HG02943 (cell line): ENCODE results near the gene TSTD2.
"Not testable (repeated sequence)": the region's sequence is repeated elsewhere in the genome, so short reads cannot be mapped to it uniquely, and the experiment has no call there.

Experiments used
- ATAC-seq: cut with Tn5 transposase; IDR thresholded peaks from one replicate; pipeline ENCODE4 v1.9.1; 2021; ENCODE audit warnings: mild to moderate bottlenecking, low read depth, moderate library complexity; ENCODE audit not compliant: unreplicated experiment

The TSTD2 gene

GRCh38 chr9:97593960-97594359 lies 39.2 kb downstream of the TSTD2 start:
- ATAC-seq = no peak

GRCh38 chr9:97592126-97592525 lies 41.0 kb downstream of the TSTD2 start:
- no peak for ATAC-seq

- ATAC-seq = no peak
These were observed 41.6 kb downstream of the TSTD2 start for GRCh38 chr9:97591535-97591934.

- ATAC-seq = not testable (repeated sequence)
These were observed 46.3 kb downstream of the TSTD2 start for GRCh38 chr9:97586909-97587308.

- not testable (repeated sequence) for ATAC-seq
These were observed 48.4 kb downstream of the TSTD2 start for GRCh38 chr9:97584778-97585177.

- not testable (repeated sequence) for ATAC-seq
These were observed 51.6 kb downstream of the TSTD2 start for GRCh38 chr9:97581590-97581989.

GRCh38 chr9:97579914-97580313 lies 53.3 kb downstream of the TSTD2 start:
- no peak for ATAC-seq

GRCh38 chr9:97578846-97579245 lies 54.3 kb downstream of the TSTD2 start:
- ATAC-seq = no peak

- ATAC-seq = no peak
These were observed 56.1 kb downstream of the TSTD2 start for GRCh38 chr9:97577051-97577450.

- no peak for ATAC-seq
These were observed 57.4 kb downstream of the TSTD2 start for GRCh38 chr9:97575673-97576200.

GRCh38 chr9:97574921-97575672 lies 58.1 kb downstream of the TSTD2 start:
- ATAC-seq = not testable (repeated sequence)

- ATAC-seq = not testable (repeated sequence)
These were observed 59.0 kb downstream of the TSTD2 start for GRCh38 chr9:97574101-97574571.

- ATAC-seq = no peak
These were observed 59.6 kb downstream of the TSTD2 start for GRCh38 chr9:97573482-97574073.

- no peak for ATAC-seq
These were observed 60.2 kb downstream of the TSTD2 start for GRCh38 chr9:97572892-97573365.

- ATAC-seq = no peak
These were observed 60.8 kb downstream of the TSTD2 start for GRCh38 chr9:97572196-97572891.

GRCh38 chr9:97571664-97572063 lies 61.5 kb downstream of the TSTD2 start:
- no peak for ATAC-seq

GRCh38 chr9:97570899-97571298 lies 62.3 kb downstream of the TSTD2 start:
- ATAC-seq = no peak

GRCh38 chr9:97568461-97569275 lies 64.5 kb downstream of the TSTD2 start:
- ATAC-seq = no peak

- no peak for ATAC-seq
These were observed 65.3 kb downstream of the TSTD2 start for GRCh38 chr9:97567894-97568202.

- ATAC-seq = no peak
These were observed 65.8 kb downstream of the TSTD2 start for GRCh38 chr9:97567182-97567893.
